ENCODE measurements around the gene GPX6.

- no peak for TF ChIP-seq CSRNP3 (CRISPR knock-in tag; IDR thresholded peaks at IDR 0.05)
- no peak for TF ChIP-seq RARB (CRISPR knock-in tag; IDR thresholded peaks at IDR 0.05)
- no peak for TF ChIP-seq SNAI2 (CRISPR knock-in tag; IDR thresholded peaks at IDR 0.05)
- TF ChIP-seq POU6F1 (CRISPR knock-in tag; IDR thresholded peaks at IDR 0.05; ENCODE audit: borderline replicate concordance, low read depth), result no peak
Observed at GRCh38 chr6:28488916-28489365, 26.7 kb downstream of the GPX6 start.
